OCI-LY3 (cell line): ENCODE measurements around the gene NOB1.

Source experiments
- CTCF ChIP-seq: fragments of 200-600, 300-600 bp; sonication (generic); IDR thresholded peaks from 2 replicates; pipeline ENCODE4 v1.5.1; 2014; ENCODE audit warnings: antibody characterized with exemption, low read length, low read depth
- EZH2phosphoT487 ChIP-seq: fragments of 200-600 bp; shearing (Covaris generic); IDR thresholded peaks from 2 replicates; pipeline ENCODE4 v1.6.1; 2018; ENCODE audit warnings: antibody characterized with exemption, mixed run types, low read depth

DNA sequence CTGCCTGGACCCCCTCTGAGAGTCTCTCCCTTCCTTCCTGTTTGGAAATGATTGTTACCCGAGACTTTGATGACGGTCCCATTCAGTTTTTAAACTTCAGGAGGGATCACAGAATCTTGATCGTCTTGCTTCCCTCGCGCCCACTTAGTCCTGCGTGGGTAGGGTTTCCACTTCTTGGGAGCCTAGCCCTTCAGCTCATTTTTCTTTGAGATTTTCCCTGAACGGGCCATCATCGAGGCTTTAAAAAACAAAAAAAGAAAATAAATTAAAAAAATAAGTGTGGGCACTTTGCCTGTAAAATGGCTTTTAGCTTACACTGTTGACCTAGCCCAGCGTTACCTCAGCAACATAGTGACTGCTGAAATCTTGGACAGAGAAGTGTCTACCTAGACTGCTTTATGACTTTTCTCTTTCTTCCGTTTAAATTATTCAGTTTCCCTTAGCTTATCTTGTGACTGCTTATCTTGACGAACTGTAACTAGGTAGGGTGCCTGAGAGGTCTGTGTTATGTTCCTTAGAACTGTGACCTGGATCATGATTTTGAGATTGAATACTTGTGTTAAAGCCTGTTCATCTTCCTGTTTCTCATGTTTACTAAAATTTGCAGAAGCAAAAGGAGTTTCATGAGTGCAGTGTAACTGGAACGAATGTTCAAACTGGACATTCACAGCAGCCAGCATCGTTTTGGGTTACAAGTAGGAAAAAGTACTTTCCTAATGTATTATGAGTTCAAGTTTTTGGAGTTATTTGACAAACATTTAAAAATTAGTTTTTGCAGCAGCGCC, 8.3 kb upstream of the NOB1 start:
- TF ChIP-seq CTCF (no peak), EZH2phosphoT487 (no peak)
